CD8-positive, alpha-beta memory T cell (primary cell): Measurements from ENCODE around the gene EDC4. TPM values are rescaled to one million over a fixed set of nuclear protein-coding genes. Genes with fewer than 3 reads are reported as not detected.

Source experiments
- CTCF ChIA-PET: fragments of 350-600 bp; sonication (Branson Sonifier 250); formaldehyde crosslinking; loops from one replicate; lab custom pipeline; 2021; ENCODE audit warnings: antibody characterized with exemption; lab: Charles Lee
- POLR2A ChIA-PET: fragments of 350-600 bp; sonication (Branson Sonifier 250); formaldehyde crosslinking; loops from one replicate; lab custom pipeline; 2021; ENCODE audit warnings: antibody characterized with exemption; lab: Charles Lee
- DNase-seq, 5 donors: peaks; one replicate each; pipeline versions ENCODE4 v3.0.0 to v3.0.0-alpha.2; 2020 to 2022; ENCODE audit warnings: mixed read lengths in 1 of 5
- H3K27ac ChIP-seq: one replicate; pipeline ENCODE4 v1.7.0; 2013; ENCODE audit warnings: low read depth, mild to moderate bottlenecking, low read length, moderate library complexity
- H3K27me3 ChIP-seq: 2 replicates; pipeline ENCODE4 v1.7.0; 2013; ENCODE audit warnings: low read length, mild to moderate bottlenecking; ENCODE audit not compliant: insufficient read depth, poor library complexity, severe bottlenecking
- H3K36me3 ChIP-seq: 2 replicates; pipeline ENCODE4 v1.7.0; 2013; ENCODE audit warnings: mild to moderate bottlenecking, low read length, moderate library complexity; ENCODE audit not compliant: insufficient read depth
- H3K4me1 ChIP-seq: 2 replicates; pipeline ENCODE4 v1.7.0; 2013; ENCODE audit warnings: mild to moderate bottlenecking, low read length, moderate library complexity; ENCODE audit not compliant: insufficient read depth
- H3K4me3 ChIP-seq: 2 replicates; pipeline ENCODE4 v1.7.0; 2013; ENCODE audit warnings: mild to moderate bottlenecking, low read length
- H3K9me3 ChIP-seq: 2 replicates; pipeline ENCODE4 v1.7.0; 2013; ENCODE audit warnings: mild to moderate bottlenecking, low read length
- H3K27ac Mint-ChIP-seq, 8 donors: one replicate each; pipeline ENCODE4 v1.8.0; 2020 to 2021; ENCODE audit warnings: mixed read lengths in 8 of 8, mild to moderate bottlenecking in 6 of 8, inconsistent platforms in 3 of 8, moderate library complexity in 3 of 8
- H3K27me3 Mint-ChIP-seq, 2 donors: one replicate each; pipeline ENCODE4 v1.8.0; 2020 to 2021; ENCODE audit warnings: mixed read lengths in 2 of 2, mild to moderate bottlenecking in 1 of 2, moderate library complexity in 1 of 2
- H3K36me3 Mint-ChIP-seq, 3 donors: one replicate each; pipeline ENCODE4 v1.8.0; 2020 to 2021; ENCODE audit warnings: mixed read lengths in 3 of 3, inconsistent platforms in 1 of 3, mild to moderate bottlenecking in 1 of 3
- H3K4me1 Mint-ChIP-seq, 3 donors: one replicate each; pipeline ENCODE4 v1.8.0; 2020 to 2021; ENCODE audit warnings: mixed read lengths in 3 of 3, inconsistent platforms in 1 of 3, mild to moderate bottlenecking in 1 of 3
- H3K4me3 Mint-ChIP-seq, 7 donors: one replicate each; pipeline ENCODE4 v1.8.0; 2020 to 2021; ENCODE audit warnings: mixed read lengths in 7 of 7, mild to moderate bottlenecking in 6 of 7, moderate library complexity in 4 of 7, inconsistent platforms in 2 of 7
- H3K9me3 Mint-ChIP-seq, 5 donors: one replicate each; pipeline ENCODE4 v1.8.0; 2020 to 2022; ENCODE audit warnings: mixed read lengths in 5 of 5, mild to moderate bottlenecking in 3 of 5, moderate library complexity in 2 of 5, inconsistent platforms in 1 of 5
- polyA plus RNA-seq: library from polyadenylated mRNA; unstranded; fragments of 300-500 nt; fragmentation: Illumina TruSeq; gene quantifications from one replicate; pipeline ENCODE4 v1.2.3, GENCODE V29; 2021
- total RNA-seq, 2 experiments: library from RNA; stranded (reverse); gene quantifications; one replicate each; pipeline ENCODE4 v1.2.3, GENCODE V29; 2021

The EDC4 gene
- total and polyA plus RNA-seq, 3 experiments from 2014 or later = 30.1 to 108 (median 105) TPM

GRCh38 chr16:67923414-67924116 is 50.7 kb downstream of the EDC4 start:
- Mint-ChIP-seq H3K36me3 (peaks cover 0 to 56% (median 5%) of the 10 kb centered on the region in 3 donors), H3K4me1 (peaks cover 0 to 21% (median 4%) of the 10 kb centered on the region in 3 donors), H3K27me3 (no peaks in the 10 kb centered on the region), H3K4me3 (no peak overlapping the region), H3K9me3 (no peaks in the 10 kb centered on the region), H3K27ac (peak overlapping the region in 3 of 8 donors; percentile 55 to 66 (median 63))
- no peak for DNase-seq
- Histone ChIP-seq H3K4me1 (no peaks in the 10 kb centered on the region), H3K9me3 (no peaks in the 10 kb centered on the region), H3K4me3 (no peak overlapping the region), H3K36me3 (no peaks in the 10 kb centered on the region), H3K27ac (no peak overlapping the region), H3K27me3 (no peaks in the 10 kb centered on the region)
- CTCF ChIA-PET = interaction anchor here (0.9 to 3.5 kb wide), 2 partner anchors 12 to 402 kb away, joined by 4 to 12 read pairs; no protein-coding TSS in a partner anchor
- POLR2A ChIA-PET = interaction anchor here (0.6 kb wide), 1 partner anchor 42 kb away, joined by 3 read pairs; no protein-coding TSS in a partner anchor

DNA sequence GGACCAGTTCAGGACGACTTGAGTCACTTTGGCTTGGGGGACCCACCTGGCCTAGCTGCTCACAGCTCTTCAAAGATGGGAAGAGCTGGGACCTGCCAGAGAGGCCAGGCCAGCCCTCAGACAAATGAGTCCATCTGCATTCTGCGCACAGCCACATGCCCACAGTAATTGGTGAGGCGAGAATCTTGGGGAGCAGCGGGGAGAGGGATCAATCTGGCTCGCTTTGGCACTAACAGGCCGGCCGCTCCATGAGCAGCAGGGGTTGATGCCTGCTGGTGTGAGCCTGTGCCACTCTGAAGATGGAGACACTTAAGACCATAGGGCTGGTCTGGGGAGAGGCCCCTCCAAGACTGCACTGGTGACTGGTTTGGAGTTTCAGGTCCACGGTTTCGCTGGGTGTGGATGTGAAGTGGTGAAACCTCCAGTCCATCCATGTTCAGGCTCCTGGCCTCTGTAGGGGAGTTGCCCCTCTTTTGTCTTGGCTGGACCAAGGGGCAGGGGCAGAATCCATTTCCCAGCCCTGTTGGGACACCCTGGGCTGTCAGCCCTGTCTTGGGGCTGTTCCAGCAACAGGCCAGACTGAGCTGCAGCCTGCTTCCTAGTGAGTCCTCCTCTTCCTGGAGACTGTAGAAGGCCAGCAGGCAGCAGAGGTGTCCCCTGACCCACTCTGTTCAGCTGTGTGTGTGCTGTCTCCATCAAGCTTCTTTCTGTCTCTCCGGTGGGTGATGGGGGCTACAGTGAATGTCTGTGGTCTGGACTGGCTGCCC is 51.5 kb downstream of the EDC4 start:
- peaks cover under 1% of the 10 kb centered on the region for H3K36me3 ChIP-seq
- H3K4me3 ChIP-seq = no peak overlapping the region
- Mint-ChIP-seq H3K27ac (peak overlapping the region in 3 of 8 donors; percentile 32 to 89 (median 66)), H3K36me3 (peaks cover 0 to 52% (median 2%) of the 10 kb centered on the region in 3 donors), H3K27me3 (no peaks in the 10 kb centered on the region), H3K9me3 (no peaks in the 10 kb centered on the region), H3K4me3 (no peak overlapping the region), H3K4me1 (peaks cover 0 to 17% (median 4%) of the 10 kb centered on the region in 3 donors)
- no peaks in the 10 kb centered on the region for H3K4me1 ChIP-seq
- H3K27me3 ChIP-seq = no peaks in the 10 kb centered on the region
- no peak overlapping the region for H3K27ac ChIP-seq
- ChIA-PET POLR2A (interaction anchor here (0.6 kb wide), 1 partner anchor 41 kb away, joined by 3 read pairs; no protein-coding TSS in a partner anchor), CTCF (interaction anchor here (0.7 to 3.5 kb wide), 5 partner anchors 18 to 403 kb away, joined by 3 to 18 read pairs (median 4); no protein-coding TSS in a partner anchor)
- no peak for DNase-seq
- no peaks in the 10 kb centered on the region for H3K9me3 ChIP-seq

DNA sequence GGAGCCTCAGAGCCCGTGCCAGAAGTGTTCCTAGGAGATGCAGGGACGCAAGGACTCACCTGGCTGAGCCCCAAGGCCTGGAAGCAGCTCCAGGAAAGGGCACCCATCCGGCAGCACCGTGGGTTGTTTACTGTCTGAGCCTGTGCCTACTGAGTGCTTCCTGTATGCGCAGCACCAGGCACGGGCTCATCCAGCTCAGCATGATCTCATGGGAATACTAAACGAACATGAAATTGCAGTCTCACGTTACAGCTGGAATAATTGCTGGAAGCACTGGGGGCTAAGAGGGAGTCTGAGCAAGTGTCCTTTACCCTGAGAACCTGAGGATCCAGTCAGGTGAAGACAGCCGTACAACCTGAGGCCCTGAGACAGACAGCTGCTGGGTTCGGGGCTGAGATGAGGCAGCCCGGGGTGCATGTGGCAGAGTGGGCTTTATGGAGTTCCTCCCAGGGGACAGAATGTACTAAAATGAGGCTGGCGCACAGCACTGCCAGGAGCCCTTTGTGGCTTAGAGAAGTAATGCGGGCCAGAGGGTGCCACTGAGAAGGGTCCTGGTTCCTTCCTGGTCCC is 53.4 kb downstream of the EDC4 start:
- Histone ChIP-seq H3K27me3 (no peaks in the 10 kb centered on the region), H3K9me3 (no peaks in the 10 kb centered on the region), H3K27ac (no peak overlapping the region), H3K36me3 (peaks cover 13% of the 10 kb centered on the region), H3K4me1 (no peaks in the 10 kb centered on the region), H3K4me3 (no peak overlapping the region)
- peaks cover 0 to 60% (median 2%) of the 10 kb centered on the region in 3 donors for H3K36me3 Mint-ChIP-seq
- H3K9me3 Mint-ChIP-seq = no peaks in the 10 kb centered on the region
- H3K4me3 Mint-ChIP-seq = no peak overlapping the region
- DNase-seq = no peak
- ChIA-PET CTCF (interaction anchor here (1.4 to 3.5 kb wide), 3 partner anchors 42 to 405 kb away, joined by 5 to 18 read pairs (median 12); partner anchors contain the start of gene NRN1L), POLR2A (no interaction called here)
- peaks cover 0 to 14% (median 2%) of the 10 kb centered on the region in 3 donors for H3K4me1 Mint-ChIP-seq
- peak overlapping the region in 6 of 8 donors; percentile 10 to 80 (median 78) for H3K27ac Mint-ChIP-seq
- no peaks in the 10 kb centered on the region for H3K27me3 Mint-ChIP-seq

- Histone ChIP-seq H3K9me3 (no peaks in the 10 kb centered on the region), H3K36me3 (peaks cover 13% of the 10 kb centered on the region), H3K4me3 (no peak overlapping the region), H3K27me3 (no peaks in the 10 kb centered on the region), H3K27ac (no peak overlapping the region), H3K4me1 (no peaks in the 10 kb centered on the region)
- no peaks in the 10 kb centered on the region for H3K9me3 Mint-ChIP-seq
- ChIA-PET CTCF (interaction anchor here (1.3 to 3.3 kb wide), 3 partner anchors 14 to 406 kb away, joined by 3 to 21 read pairs (median 16); partner anchors contain the start of gene LCAT), POLR2A (no interaction called here)
- peaks cover 0 to 17% (median 2%) of the 10 kb centered on the region in 3 donors for H3K4me1 Mint-ChIP-seq
- H3K4me3 Mint-ChIP-seq = no peak overlapping the region
- peak overlapping the region in 1 of 8 donors; percentile 68 for H3K27ac Mint-ChIP-seq
- H3K36me3 Mint-ChIP-seq = peaks cover 0 to 62% (median 0%) of the 10 kb centered on the region in 3 donors
- no peaks in the 10 kb centered on the region for H3K27me3 Mint-ChIP-seq
- no peak for DNase-seq
Measured at GRCh38 chr16:67927131-67927941, 54.5 kb downstream of the EDC4 start.

DNA sequence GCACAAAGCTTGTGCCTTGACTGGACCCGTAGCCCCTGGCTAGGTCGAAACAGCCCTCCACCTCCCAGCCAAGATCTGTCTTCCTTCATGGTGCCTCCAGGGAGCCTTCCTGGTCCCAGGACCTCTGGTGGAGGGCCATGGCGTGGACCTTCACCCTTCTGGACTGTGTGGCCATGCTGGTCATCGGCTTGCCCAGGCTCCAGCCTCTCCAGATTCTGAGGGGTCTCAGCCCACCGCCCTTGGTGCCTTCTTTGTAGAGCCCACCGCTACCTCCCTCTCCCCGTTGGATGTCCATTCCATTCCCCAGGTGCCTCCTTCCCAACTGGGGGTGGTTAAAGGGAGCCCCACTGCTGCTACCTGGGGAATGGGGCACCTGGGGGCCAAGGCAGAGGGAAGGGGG is 55.3 kb downstream of the EDC4 start:
- Mint-ChIP-seq H3K36me3 (peaks cover 0 to 59% (median 1%) of the 10 kb centered on the region in 3 donors), H3K4me1 (peaks cover 0 to 19% (median 2%) of the 10 kb centered on the region in 3 donors), H3K27ac (peak overlapping the region in 4 of 8 donors; percentile 51 to 79 (median 66)), H3K9me3 (no peaks in the 10 kb centered on the region), H3K27me3 (no peaks in the 10 kb centered on the region), H3K4me3 (no peak overlapping the region)
- H3K27ac ChIP-seq = no peak overlapping the region
- peaks cover 13% of the 10 kb centered on the region for H3K36me3 ChIP-seq
- ChIA-PET POLR2A (no interaction called here), CTCF (interaction anchor here (1.2 to 3.3 kb wide), 7 partner anchors 13 to 407 kb away, joined by 3 to 21 read pairs (median 13); partner anchors contain the start of genes LCAT and NRN1L)
- H3K4me3 ChIP-seq = no peak overlapping the region
- H3K4me1 ChIP-seq = no peaks in the 10 kb centered on the region
- DNase-seq = no peak
- no peaks in the 10 kb centered on the region for H3K27me3 ChIP-seq
- no peaks in the 10 kb centered on the region for H3K9me3 ChIP-seq

GRCh38 chr16:67928561-67929364 is 55.9 kb downstream of the EDC4 start:
- no peak overlapping the region for H3K27ac ChIP-seq
- DNase-seq = peak; percentile 59 to 81 (median 60)
- Mint-ChIP-seq H3K4me3 (no peak overlapping the region), H3K36me3 (peaks cover 0 to 59% (median 1%) of the 10 kb centered on the region in 3 donors), H3K9me3 (no peaks in the 10 kb centered on the region), H3K27ac (peak overlapping the region in 4 of 8 donors; percentile 7 to 79 (median 62)), H3K4me1 (peaks cover 0 to 21% (median 4%) of the 10 kb centered on the region in 3 donors), H3K27me3 (no peaks in the 10 kb centered on the region)
- ChIA-PET POLR2A (no interaction called here), CTCF (interaction anchor here (1.0 to 3.3 kb wide), 8 partner anchors 9 to 408 kb away, joined by 3 to 21 read pairs (median 10); partner anchors contain the start of genes LCAT and NRN1L)
- H3K27me3 ChIP-seq = no peaks in the 10 kb centered on the region
- peaks cover 16% of the 10 kb centered on the region for H3K36me3 ChIP-seq
- no peaks in the 10 kb centered on the region for H3K4me1 ChIP-seq
- H3K9me3 ChIP-seq = no peaks in the 10 kb centered on the region
- H3K4me3 ChIP-seq = no peak overlapping the region
